ENCODE measurements around the gene SENP2.
"Not testable (repeated sequence)": the region's sequence is repeated elsewhere in the genome, so short reads cannot be mapped to it uniquely, and the experiment has no call there.

SENP2 gene

DNA sequence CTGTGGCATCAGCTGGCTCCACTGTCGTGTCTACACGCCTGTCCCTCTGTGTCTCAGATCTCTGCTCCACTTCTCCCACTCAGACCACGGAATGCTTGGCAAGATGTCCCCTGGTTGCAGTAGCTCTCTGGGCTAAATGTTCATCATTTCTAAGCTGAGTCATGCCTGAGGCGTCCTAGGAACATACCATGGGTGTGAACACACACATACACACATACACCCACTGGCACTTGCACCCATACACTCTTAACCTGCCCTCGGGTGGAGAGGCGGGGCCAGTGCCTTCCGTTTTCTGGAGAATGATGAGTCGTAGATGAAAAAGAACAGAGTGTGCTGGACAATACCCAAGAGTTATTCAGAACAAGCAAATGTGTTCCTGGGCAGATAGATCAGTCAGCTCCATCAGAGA lies 72.4 kb downstream of the SENP2 start:
- FAIRE-seq = no peak
- DNase-seq (ENCODE audit: insufficient read length, low spot score) = no peak
- no peak for TF ChIP-seq CTCF (IDR thresholded peaks at IDR 0.05; ENCODE audit: insufficient read depth, missing control alignments)

DNA sequence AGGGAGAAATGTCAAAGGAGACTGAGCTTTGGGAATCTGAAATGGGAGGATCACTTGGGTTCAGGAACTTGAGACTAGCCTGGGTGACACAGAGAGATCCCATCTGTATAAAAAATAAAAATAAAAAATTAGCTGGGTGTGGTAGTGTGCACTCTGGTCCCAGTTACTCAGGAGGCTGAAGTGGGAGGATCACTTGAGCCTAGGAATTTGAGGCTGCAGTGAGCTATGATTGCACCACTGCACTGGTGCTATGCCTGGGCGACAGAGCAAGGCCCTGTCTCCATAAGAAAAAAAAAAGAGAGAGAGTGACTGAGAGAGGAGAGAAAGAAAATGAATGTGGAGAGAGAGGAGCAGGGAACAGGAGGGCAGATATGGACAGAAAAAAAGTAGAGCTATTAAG lies 72.8 kb downstream of the SENP2 start:
- TF ChIP-seq CTCF (IDR thresholded peaks at IDR 0.05; ENCODE audit: insufficient read depth, missing control alignments) = no peak
- FAIRE-seq (no peak), DNase-seq (ENCODE audit: insufficient read length, low spot score) (no peak)

- peak; percentile 97 for TF ChIP-seq CTCF (IDR thresholded peaks at IDR 0.05; ENCODE audit: insufficient read depth, missing control alignments)
- no peak for FAIRE-seq
- DNase-seq (ENCODE audit: insufficient read length, low spot score) = peak; percentile 79
These were observed 74.1 kb downstream of the SENP2 start for GRCh38 chr3:185659942-185660921.

- not testable (repeated sequence) for DNase-seq (ENCODE audit: insufficient read length, low spot score); FAIRE-seq
These were observed 75.2 kb downstream of the SENP2 start for GRCh38 chr3:185661296-185661695.

DNA sequence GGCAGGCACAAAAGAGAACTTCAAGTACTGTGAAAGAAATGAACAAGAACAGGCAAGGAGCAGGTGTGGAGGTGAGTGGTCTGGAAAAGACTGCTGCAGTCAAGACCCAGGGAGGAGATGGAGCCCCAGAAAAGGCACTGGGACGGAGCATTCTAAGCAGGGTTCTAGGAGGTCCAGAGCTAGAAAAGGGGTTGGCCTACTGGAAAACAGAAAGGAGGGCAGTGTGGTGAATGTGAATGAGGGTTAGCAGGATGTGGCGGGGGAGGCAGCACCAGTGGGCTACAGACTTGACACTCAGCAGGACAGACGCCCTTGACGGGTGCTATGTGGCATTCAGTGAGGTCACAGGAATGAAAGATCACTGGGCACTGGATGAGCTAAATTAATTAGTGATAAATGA lies 75.7 kb downstream of the SENP2 start:
- no peak for DNase-seq (ENCODE audit: insufficient read length, low spot score)

GRCh38 chr3:185663929-185664328 lies 77.8 kb downstream of the SENP2 start:
- no peak for FAIRE-seq
- no peak for TF ChIP-seq CTCF (IDR thresholded peaks at IDR 0.05; ENCODE audit: insufficient read depth, missing control alignments)
- DNase-seq (ENCODE audit: insufficient read length, low spot score) = no peak

More for the DNA sequence above, 75.7 kb downstream of the SENP2 start:
- TF ChIP-seq CTCF (IDR thresholded peaks at IDR 0.05; ENCODE audit: insufficient read depth, missing control alignments) = no peak
- FAIRE-seq = no peak

DNA sequence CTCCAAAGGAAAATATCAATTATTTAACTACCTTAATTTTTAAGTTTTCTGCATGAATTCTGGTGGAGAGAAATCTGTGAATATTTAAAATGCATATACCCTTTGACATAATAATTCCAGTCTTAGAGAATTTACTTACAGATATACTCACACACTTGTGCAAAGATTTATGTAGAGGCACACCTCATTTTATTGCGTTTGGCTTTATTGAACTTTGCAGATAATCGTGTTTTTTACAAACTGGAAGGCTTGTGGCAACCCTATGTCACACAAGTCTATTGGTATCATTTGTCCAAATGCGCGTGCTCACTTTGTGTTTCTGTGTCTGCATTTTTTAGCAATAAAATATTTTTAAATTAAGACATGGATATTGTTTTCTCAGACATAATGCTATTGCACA lies 81.5 kb downstream of the SENP2 start:
- DNase-seq (ENCODE audit: insufficient read length, low spot score) = no peak
- TF ChIP-seq CTCF (IDR thresholded peaks at IDR 0.05; ENCODE audit: insufficient read depth, missing control alignments) = no peak
- FAIRE-seq = no peak

All from D721Med (cell line).